HEK293 (cell line): ENCODE data around the gene LCNL1.

Experiments
- CTCF ChIA-PET: fragments of 350-600 bp; formaldehyde crosslinking; extraction: SDS; loops from one replicate; lab custom pipeline; 2021; ENCODE audit warnings: antibody characterized with exemption; lab: Yijun Ruan, JAX
- POLR2A ChIA-PET: fragments of 300-600 bp; formaldehyde crosslinking; extraction: SDS; loops from one replicate; lab custom pipeline; 2020; ENCODE audit warnings: antibody characterized with exemption, inconsistent platforms; lab: Yijun Ruan, JAX
- H3K27ac ChIP-seq: fragments of 200-500 bp; sonication (Bioruptor generic); 2 replicates; pipeline ENCODE4 v1.5.1; 2014; ENCODE audit warnings: low read depth, low read length, control low read depth, inconsistent platforms; ENCODE audit errors: extremely low read depth
- H3K36me3 ChIP-seq, 2 experiments: fragments of 200-500 bp in 1 of 2; sonication (Bioruptor generic) in 1 of 2; 1 replicate in 1 of 2; 2 replicates in 1 of 2; pipeline ENCODE4 v1.5.1; 2014 to 2017; ENCODE audit warnings: inconsistent platforms in 2 of 2, low read length in 2 of 2; ENCODE audit not compliant: control insufficient read depth in 2 of 2, insufficient read depth in 1 of 2
- H3K4me1 ChIP-seq: fragments of 200-500 bp; sonication (Bioruptor generic); 2 replicates; pipeline ENCODE4 v1.5.1; 2014; ENCODE audit warnings: mild to moderate bottlenecking, low read length, inconsistent platforms; ENCODE audit not compliant: control insufficient read depth, insufficient read depth
- H3K4me3 ChIP-seq: 2 replicates; pipeline ENCODE4 v1.5.1; 2011; ENCODE audit warnings: low read depth, mild to moderate bottlenecking, control low read depth, low read length, moderate library complexity
- H3K9me3 ChIP-seq: fragments of 200-500 bp; sonication (Bioruptor generic); 2 replicates; pipeline ENCODE4 v1.5.1; 2014; ENCODE audit warnings: low read depth, low read length, inconsistent platforms; ENCODE audit not compliant: control insufficient read depth, insufficient read depth
- ELK4 ChIP-seq: IDR thresholded peaks from 2 replicates; pipeline ENCODE4 v1.6.1; 2011; ENCODE audit warnings: mild to moderate bottlenecking, low read depth, low read length, borderline replicate concordance
- GFI1B ChIP-seq: fragments of 450-650 bp; formaldehyde crosslinking; IDR thresholded peaks from 2 replicates; pipeline ENCODE4 v1.5.1; 2016; ENCODE audit warnings: missing biosample characterization, missing genetic modification characterization
- GLI2 ChIP-seq: fragments of 450-650 bp; formaldehyde crosslinking; IDR thresholded peaks from 2 replicates; pipeline ENCODE4; 2017; ENCODE audit warnings: missing biosample characterization, missing genetic modification characterization, low read depth, borderline replicate concordance
- HOXD13 ChIP-seq: sonication (generic); formaldehyde crosslinking; IDR thresholded peaks from 2 replicates; pipeline ENCODE4 v1.8.0; 2022; ENCODE audit warnings: missing genetic modification reagents, borderline replicate concordance
- IKZF3 ChIP-seq: fragments of 450-650 bp; IDR thresholded peaks from 2 replicates; pipeline ENCODE4 v1.5.0; 2018; ENCODE audit warnings: missing biosample characterization, mild to moderate bottlenecking, missing genetic modification characterization, moderate library complexity
- MYNN ChIP-seq: fragments of 450-650 bp; formaldehyde crosslinking; IDR thresholded peaks from 2 replicates; pipeline ENCODE4 v1.5.1; 2016; ENCODE audit warnings: missing biosample characterization, missing genetic modification characterization, borderline replicate concordance
- SETDB1 ChIP-seq: IDR thresholded peaks from one replicate; pipeline ENCODE4 v1.6.1; 2017; ENCODE audit warnings: mild to moderate bottlenecking, low read length, moderate library complexity, mixed read lengths; ENCODE audit not compliant: insufficient read length
- ZBTB20 ChIP-seq: fragments of 450-650 bp; formaldehyde crosslinking; IDR thresholded peaks from 2 replicates; pipeline ENCODE4 v1.5.1; 2016; ENCODE audit warnings: missing biosample characterization, missing genetic modification characterization
- ZNF18 ChIP-seq: fragments of 450-650 bp; formaldehyde crosslinking; IDR thresholded peaks from 2 replicates; pipeline ENCODE4 v1.5.1; 2016; ENCODE audit warnings: missing biosample characterization, missing genetic modification characterization
- ZNF211 ChIP-seq: fragments of 450-650 bp; formaldehyde crosslinking; IDR thresholded peaks from 2 replicates; pipeline ENCODE4 v1.5.1; 2016; ENCODE audit warnings: low read depth, missing biosample characterization, missing genetic modification characterization
- ZNF311 ChIP-seq: fragments of 450-650 bp; formaldehyde crosslinking; IDR thresholded peaks from 2 replicates; pipeline ENCODE4 v1.5.1; 2017; ENCODE audit warnings: missing biosample characterization, missing genetic modification characterization, borderline replicate concordance
- ZNF350 ChIP-seq: fragments of 450-650 bp; formaldehyde crosslinking; IDR thresholded peaks from 2 replicates; pipeline ENCODE4 v1.5.0; 2017; ENCODE audit warnings: missing biosample characterization, mild to moderate bottlenecking, missing genetic modification characterization
- ZNF354C ChIP-seq: fragments of 450-650 bp; formaldehyde crosslinking; IDR thresholded peaks from 2 replicates; pipeline ENCODE4 v1.5.1; 2016; ENCODE audit warnings: missing biosample characterization, missing genetic modification characterization, low read depth, borderline replicate concordance
- ZNF529 ChIP-seq: fragments of 450-650 bp; formaldehyde crosslinking; IDR thresholded peaks from 2 replicates; pipeline ENCODE4 v1.5.1; 2017; ENCODE audit warnings: missing genetic modification characterization, missing biosample characterization; ENCODE audit not compliant: insufficient replicate concordance
- ZNF585B ChIP-seq: fragments of 450-650 bp; formaldehyde crosslinking; IDR thresholded peaks from 2 replicates; pipeline ENCODE4 v1.5.1; 2016; ENCODE audit warnings: missing biosample characterization, missing genetic modification characterization
- ZNF624 ChIP-seq: fragments of 450-650 bp; formaldehyde crosslinking; IDR thresholded peaks from 2 replicates; pipeline ENCODE4 v1.5.1; 2017; ENCODE audit warnings: missing biosample characterization, missing genetic modification characterization
- TF ChIP-seq, protein P1 (sequence below): fragments of 450-650 bp; formaldehyde crosslinking; IDR thresholded peaks from 2 replicates; pipeline ENCODE4 v1.5.1; 2016; ENCODE audit warnings: missing biosample characterization, missing genetic modification characterization

LCNL1 gene

DNA sequence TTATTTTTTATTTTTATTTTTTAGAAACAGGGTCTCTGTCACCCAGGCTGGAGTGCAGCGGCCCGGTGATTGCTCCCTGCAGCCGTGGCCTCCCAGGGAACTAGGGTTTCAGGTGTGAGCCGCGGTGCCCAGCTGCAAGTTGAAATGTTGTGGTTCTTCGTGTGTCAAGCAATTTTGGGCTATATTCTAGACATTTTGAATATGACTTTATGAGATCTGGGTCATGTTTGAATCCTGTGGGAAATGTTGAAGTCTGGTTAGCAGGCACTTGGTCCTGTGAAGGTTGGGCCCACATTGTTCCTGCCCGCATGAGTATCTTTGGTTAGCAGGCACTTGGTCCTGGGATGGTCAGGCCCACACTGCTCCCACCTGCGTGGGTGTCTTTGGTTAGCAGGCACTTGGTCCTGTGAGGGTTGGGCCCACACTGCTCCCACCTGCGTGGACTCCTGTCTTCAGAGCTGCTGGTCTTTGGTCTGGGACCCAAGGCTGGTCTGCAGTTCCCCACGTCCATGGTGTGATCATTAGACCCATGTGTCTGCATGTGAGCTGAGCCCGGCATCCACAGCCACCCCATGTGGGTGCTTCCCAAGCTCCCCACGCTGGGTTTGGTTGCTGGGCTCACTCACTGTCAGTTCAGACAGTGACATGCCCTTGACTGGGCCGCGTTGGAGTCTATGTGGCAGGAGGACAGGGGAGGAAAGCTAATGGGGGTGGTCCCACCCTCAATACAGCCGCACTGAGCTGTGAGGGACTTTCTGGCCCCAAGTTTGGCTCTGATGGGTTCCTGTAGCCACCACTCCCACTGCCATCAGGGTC is 45.4 kb upstream of the LCNL1 start (continued):
- TF ChIP-seq GLI2 (tag by site-specific recombination), result no peak
- TF ChIP-seq ZNF529 (tag by site-specific recombination), result no peak

DNA sequence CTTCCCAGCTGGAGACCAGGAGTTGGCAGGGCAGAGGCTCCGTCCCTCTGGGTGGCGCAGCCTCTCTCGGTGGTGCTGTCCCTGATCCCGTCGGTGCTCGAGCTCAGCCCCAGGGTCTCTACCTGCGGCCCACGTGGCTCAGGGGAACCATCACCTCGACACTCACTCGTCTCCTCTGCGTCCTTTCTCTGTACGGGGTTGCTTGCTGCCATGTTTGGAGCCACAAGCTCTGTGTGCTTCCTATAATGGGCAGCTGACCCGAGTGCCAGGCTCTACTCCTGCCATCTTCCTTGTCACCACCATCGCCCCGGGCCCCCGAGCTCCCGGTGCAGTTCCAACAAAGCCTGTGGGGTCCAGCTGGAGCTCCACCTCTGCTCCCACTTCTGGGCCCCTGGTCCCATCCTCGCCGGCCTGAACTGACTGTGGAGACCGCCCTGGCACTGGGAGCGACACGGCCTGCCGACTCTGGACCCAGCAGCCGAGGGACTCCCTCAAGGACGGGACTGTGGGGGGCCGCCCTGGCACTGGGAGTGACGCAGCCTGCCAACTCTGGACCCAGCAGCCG is 43.3 kb upstream of the LCNL1 start:
- H3K36me3 ChIP-seq, result peaks cover 0 to 53% of the 10 kb centered on the region in 2 experiments; a peak in 1 of 3 replicates
- H3K27ac ChIP-seq, result peak overlapping the region; percentile 38; the same call in 1 of the 2 replicates
- no peaks in the 10 kb centered on the region for H3K4me1 ChIP-seq
- H3K9me3 ChIP-seq, result no peaks in the 10 kb centered on the region
- ChIA-PET POLR2A (interaction anchor here (0.6 kb wide), 1 partner anchor 11 kb away, joined by 8 read pairs; no protein-coding TSS in a partner anchor), CTCF (interaction anchor here (0.5 to 1.9 kb wide), 3 partner anchors 9 to 225 kb away, joined by 3 to 7 read pairs (median 5); no protein-coding TSS in a partner anchor)
- no peak overlapping the region for H3K4me3 ChIP-seq
- TF ChIP-seq ZBTB20 (tag by site-specific recombination), result no peak
- TF ChIP-seq ZNF18, result no peak
- TF ChIP-seq, protein P1, sequence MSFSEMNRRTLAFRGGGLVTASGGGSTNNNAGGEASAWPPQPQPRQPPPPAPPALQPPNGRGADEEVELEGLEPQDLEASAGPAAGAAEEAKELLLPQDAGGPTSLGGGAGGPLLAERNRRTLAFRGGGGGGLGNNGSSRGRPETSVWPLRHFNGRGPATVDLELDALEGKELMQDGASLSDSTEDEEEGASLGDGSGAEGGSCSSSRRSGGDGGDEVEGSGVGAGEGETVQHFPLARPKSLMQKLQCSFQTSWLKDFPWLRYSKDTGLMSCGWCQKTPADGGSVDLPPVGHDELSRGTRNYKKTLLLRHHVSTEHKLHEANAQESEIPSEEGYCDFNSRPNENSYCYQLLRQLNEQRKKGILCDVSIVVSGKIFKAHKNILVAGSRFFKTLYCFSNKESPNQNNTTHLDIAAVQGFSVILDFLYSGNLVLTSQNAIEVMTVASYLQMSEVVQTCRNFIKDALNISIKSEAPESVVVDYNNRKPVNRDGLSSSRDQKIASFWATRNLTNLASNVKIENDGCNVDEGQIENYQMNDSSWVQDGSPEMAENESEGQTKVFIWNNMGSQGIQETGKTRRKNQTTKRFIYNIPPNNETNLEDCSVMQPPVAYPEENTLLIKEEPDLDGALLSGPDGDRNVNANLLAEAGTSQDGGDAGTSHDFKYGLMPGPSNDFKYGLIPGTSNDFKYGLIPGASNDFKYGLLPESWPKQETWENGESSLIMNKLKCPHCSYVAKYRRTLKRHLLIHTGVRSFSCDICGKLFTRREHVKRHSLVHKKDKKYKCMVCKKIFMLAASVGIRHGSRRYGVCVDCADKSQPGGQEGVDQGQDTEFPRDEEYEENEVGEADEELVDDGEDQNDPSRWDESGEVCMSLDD (tag by site-specific recombination), result no peak
- no peak for TF ChIP-seq MYNN (tag by site-specific recombination)
- no peak for TF ChIP-seq HOXD13 (CRISPR knock-in tag)
- no peak for TF ChIP-seq GFI1B (tag by site-specific recombination)
- no peak for TF ChIP-seq ZNF354C
- no peak for TF ChIP-seq ZNF624 (tag by site-specific recombination)
- no peak for TF ChIP-seq ZNF311 (tag by site-specific recombination)
- no peak for TF ChIP-seq ELK4
- no peak for TF ChIP-seq IKZF3 (tag by site-specific recombination)
- no peak for TF ChIP-seq ZNF211 (tag by site-specific recombination)
- TF ChIP-seq ZNF585B (tag by site-specific recombination), result no peak
- TF ChIP-seq ZNF350 (tag by site-specific recombination), result no peak
- no peak for TF ChIP-seq SETDB1
